GOT3 (cell line): ENCODE data around the gene ARHGEF25.
A peak's percentile ranks its signal among the peaks of the same experiment; 100 is the strongest.
"Not testable (repeated sequence)": the region's sequence is repeated elsewhere in the genome, so short reads cannot be mapped to it uniquely, and the experiment has no call there.

Experiments
- DNase-seq: peaks from one replicate; lab custom pipeline; 2025; ENCODE audit warnings: mixed read lengths; lab: John Stamatoyannopoulos, UW

ARHGEF25 gene

GRCh38 chr12:57611108-57611826 lies at the start of gene ARHGEF25:
TSS of gene ARHGEF25 (plus strand) at chr12:57611435. CDS start at chr12:57611895, 460 bp downstream.
- DNase-seq = peak; percentile 91

DNA sequence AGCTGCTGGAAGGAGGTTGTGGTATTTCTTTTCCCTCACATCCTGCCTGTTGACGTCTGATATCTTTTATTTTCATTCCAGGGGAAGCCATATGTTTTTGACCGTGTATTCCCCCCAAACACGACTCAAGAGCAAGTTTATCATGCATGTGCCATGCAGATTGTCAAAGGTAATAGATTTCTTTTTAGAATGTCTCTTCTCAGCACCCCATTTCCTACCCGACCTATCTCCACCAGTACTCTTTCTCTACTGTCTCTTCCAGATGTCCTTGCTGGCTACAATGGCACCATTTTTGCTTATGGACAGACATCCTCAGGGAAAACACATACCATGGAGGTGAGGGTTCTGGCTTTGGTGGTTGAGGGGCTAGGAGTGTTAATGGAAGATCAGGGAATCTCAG lies 47.9 kb upstream of the ARHGEF25 start:
- no peak for DNase-seq

DNA sequence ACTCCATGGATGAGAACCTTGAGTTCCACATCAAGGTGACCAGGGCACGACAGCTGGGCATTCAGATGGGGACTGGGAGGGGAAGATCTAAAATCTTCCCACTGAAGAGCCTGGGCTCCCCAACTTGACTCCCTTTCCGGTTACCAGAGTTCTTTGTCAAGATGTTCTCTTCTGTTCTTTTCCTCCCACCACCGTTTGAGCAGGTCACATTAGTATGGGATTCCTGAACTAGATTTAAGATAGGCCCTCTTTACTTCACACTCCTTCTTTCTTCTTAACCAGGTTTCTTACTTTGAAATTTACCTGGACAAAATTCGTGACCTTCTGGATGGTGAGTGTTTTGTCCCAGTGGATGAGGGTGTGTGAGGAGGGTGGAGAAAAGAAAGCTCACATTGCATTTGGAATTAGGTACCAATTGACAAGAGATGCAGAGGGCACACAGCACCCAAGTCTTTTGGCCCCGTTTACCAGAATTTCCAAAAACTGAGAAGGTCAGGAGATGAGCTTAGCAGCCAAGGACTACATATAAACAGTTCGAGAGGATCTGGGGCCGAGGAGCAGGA lies 47.0 kb upstream of the ARHGEF25 start:
- DNase-seq = no peak

DNA sequence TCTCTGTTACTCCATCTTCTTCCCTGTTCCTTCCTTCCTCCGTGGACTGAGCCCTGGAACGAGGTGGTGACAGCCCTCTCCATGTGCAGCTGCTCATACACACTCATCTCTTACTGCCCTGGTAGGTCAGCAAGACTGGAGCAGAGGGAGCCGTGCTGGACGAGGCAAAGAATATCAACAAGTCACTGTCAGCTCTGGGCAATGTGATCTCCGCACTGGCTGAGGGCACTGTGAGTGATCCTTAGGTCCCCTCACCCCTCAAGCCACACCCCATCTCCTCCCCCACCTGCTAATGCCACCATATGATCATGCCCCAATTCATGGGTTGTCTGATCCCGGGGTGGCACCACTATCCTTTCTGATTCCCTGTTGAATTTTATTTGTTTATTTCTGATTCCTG lies 42.4 kb upstream of the ARHGEF25 start:
- no peak for DNase-seq

GRCh38 chr12:57569858-57570257 lies 41.4 kb upstream of the ARHGEF25 start:
- no peak for DNase-seq

GRCh38 chr12:57570438-57570837 lies 40.8 kb upstream of the ARHGEF25 start:
- not testable (repeated sequence) for DNase-seq

DNA sequence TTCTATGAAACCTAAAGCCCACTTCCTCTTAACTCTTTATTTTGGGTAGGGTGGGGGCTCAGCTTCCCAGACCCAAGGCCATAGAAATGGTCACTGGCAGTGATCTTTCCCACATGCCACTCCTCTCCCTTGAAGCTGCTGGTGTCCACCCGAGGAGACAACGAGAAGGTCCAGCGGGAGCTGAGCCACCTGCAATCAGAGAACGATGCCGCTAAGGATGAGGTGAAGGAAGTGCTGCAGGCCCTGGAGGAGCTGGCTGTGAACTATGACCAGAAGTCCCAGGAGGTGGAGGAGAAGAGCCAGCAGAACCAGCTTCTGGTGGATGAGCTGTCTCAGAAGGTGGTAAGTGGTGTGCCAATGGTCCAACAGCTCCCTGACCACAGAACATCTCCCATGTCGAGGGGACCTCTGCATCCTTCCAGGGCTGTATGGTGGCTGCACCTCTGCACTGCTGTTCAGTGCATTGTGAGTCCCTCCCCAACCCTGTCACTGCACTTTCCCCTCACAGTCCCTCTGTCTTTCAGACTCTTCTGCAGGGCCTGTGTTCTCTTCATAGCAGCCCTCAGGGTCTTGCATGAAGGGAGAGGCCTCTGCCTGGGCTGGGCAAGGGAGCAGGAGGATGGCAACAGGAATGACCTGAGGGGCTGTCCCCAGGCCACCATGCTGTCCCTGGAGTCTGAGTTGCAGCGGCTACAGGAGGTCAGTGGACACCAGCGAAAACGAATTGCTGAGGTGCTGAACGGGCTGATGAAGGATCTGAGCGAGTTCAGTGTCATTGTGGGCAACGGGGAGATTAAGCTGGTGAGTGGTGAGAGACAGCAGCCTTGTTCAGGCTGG lies 39.1 kb upstream of the ARHGEF25 start:
- DNase-seq = no peak

- no peak for DNase-seq
Observed at GRCh38 chr12:57574795-57575194, 36.4 kb upstream of the ARHGEF25 start.

GRCh38 chr12:57575771-57576612 lies 35.2 kb upstream of the ARHGEF25 start:
- DNase-seq = no peak

- no peak for DNase-seq
Observed at GRCh38 chr12:57576613-57577160, 34.5 kb upstream of the ARHGEF25 start.

- no peak for DNase-seq
Observed at GRCh38 chr12:57577981-57578758, 33.1 kb upstream of the ARHGEF25 start.

DNA sequence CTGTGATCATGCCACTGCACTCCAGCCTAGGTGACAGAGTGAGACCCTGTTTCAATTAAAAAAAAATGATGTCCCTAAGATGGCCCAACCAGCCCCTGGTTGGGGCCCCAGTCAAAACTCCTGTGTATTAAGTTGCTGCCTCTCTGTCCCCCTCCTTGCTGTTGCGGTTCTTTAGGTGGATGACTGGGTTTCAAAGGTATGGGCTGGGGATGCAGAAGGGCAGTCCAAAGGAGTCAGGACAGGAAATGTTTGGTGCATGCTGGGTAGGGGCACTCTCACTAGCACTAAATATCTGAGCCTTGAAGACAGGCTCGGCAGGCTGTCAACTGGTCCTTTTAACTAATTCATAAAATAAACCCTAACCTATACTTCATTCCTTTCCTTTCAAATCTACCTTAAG lies 32.2 kb upstream of the ARHGEF25 start:
- no peak for DNase-seq

- no peak for DNase-seq
Observed at GRCh38 chr12:57579677-57580465, 31.4 kb upstream of the ARHGEF25 start.

GRCh38 chr12:57580466-57580795 lies 30.8 kb upstream of the ARHGEF25 start:
- no peak for DNase-seq

- no peak for DNase-seq
Observed at GRCh38 chr12:57581802-57582201, 29.4 kb upstream of the ARHGEF25 start.

DNA sequence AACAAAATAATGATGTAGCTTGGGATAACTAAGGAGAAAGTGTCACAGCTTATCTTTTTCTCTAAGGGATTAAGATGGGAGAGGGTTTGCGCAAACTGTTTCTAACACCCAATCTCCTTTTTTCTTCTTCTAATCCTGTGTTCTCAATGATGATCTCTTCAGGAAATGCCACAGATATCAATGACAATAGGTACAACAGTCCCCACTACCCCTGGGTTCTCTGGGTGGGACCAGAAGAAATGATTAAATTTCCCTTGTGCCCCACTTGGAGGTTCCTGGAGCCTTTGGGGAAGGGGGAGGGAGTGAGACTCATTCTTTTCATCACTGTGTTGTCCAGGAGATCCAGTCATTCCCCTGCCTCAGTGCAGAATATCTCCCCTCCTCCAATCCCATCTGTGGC lies 28.8 kb upstream of the ARHGEF25 start:
- DNase-seq = no peak

DNA sequence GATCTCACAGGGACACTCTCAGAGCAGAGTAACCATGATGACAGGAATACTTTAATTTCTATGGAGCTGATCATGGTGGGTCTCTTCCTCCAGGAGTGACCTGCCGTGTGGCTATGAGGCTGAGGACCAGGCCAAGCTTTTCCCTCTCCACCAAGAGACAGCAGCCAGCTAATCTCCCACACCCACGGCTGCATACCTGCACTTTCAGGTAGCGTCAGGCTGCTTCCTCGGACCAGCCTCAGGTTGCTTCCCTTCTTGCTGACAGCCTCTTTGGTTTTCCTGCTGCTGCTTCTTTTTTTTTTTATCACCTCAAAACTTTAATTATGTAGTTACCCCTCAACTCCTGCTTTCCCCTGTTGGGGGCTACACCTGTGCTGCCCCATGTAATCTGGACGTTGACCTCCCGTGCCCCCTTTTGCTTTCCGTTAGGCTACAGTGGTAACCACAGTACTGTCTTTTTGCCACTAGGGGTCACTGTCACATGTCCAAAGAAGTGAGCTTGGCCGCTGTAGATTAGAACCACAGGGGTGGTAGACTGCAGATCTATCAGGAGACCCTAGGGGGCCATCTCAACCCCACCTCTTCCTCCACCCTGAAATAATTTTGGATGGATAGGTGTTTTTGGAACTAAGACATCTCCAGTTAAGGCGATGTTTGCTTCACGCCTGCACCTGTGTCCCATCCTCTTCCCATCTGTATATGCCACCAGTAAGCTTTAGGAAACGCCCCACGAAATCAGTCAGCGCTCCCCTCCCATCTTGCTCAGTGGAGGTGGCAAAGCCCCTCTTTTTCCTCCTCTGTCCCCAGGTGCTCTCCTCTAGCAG lies 28.0 kb upstream of the ARHGEF25 start:
- DNase-seq = peak; percentile 91

GRCh38 chr12:57584050-57584449 lies 27.2 kb upstream of the ARHGEF25 start:
- DNase-seq = no peak

DNA sequence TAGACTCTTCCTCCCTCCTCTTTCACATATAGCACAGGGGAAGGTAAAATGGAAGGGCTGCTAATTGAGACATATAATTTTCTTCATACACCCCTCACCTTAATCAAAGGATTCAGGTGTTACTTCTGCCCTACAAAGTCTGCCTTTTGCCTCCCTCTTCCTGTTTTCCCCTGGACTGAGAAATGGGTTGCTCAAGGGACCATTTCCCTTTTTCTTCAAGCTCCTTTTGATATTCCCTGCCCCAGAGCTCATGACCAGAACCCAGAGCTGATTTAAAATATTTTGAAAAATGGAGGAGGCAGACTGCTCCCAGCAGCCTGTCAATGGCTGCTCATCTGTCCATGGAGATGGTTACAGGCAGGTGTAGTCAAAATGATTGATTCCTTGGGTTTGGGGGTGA lies 26.5 kb upstream of the ARHGEF25 start:
- DNase-seq = no peak
